HG03520 (cell line): ENCODE measurements around the gene PDE2A.
"Not testable (repeated sequence)": the region's sequence is repeated elsewhere in the genome, so short reads cannot be mapped to it uniquely, and the experiment has no call there.

Experiments used
- ATAC-seq: cut with Tn5 transposase; IDR thresholded peaks from one replicate; pipeline ENCODE4 v1.9.1; 2021; ENCODE audit warnings: mild to moderate bottlenecking, moderate library complexity; ENCODE audit not compliant: unreplicated experiment

PDE2A gene

DNA sequence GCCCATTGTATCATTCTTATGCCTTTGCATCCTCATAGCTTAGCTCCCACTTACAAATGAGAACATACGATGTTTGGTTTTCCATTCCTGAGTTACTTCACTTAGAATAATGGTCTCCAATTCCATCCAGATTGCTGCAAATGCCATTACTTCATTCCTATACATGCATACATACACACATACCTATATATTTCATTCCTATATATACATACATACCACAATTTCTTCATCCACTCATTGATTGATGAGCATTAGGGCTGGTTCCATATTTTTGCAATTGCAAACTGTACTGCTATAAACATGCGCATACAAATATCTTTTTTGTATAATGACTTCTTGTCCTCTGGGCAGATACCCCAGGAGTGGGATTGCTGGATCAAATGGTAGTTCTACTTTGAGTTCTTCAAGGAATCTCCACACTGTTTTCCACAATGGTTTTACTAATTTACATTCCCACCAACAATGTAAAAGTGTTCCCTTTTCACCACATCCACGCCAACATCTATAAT lies 119.2 kb downstream of the PDE2A start:
- ATAC-seq, result not testable (repeated sequence)

DNA sequence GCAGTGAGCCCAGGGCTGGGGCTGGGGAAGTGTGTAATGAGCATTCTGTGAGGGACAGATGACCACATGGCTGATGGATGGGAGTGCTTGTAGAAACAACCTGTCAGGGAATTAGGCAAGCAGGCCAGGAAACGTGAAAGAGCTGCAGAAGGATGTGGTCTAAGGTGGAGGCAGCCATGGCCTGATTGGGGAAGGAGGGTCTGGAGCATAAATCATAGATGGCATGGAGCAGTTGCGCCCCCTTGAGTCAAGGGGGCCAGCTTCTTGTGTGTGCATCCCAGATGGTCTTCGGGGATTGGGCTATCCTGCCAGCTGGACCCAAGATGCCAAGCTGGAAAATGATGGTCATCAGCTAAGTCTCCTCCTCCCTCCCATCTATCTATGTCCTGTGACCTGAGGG lies 120.5 kb downstream of the PDE2A start:
- ATAC-seq, result no peak

DNA sequence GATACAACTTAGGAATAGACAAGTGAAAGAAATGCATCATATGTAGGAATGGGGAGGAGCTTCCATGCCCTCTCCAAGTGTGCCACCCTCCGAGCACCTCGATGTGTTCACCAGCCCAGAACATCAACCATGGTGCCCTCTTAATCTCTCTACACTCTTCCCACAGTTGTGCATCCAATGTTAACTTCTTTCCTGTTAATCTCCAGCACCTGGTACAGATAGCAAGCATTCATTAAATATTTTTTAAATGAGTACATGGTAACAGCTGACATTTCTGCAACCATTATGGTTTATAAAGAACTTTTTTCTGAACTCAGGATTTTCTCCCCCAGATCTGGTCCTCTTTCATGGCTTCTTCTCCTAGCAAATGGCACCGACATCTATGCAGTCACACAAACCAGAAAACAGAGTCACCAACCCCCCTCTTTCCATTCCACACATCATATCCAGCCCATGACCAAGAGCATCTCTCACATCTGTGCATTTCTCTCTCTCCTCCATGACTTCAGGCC lies 121.8 kb downstream of the PDE2A start:
- no peak for ATAC-seq

DNA sequence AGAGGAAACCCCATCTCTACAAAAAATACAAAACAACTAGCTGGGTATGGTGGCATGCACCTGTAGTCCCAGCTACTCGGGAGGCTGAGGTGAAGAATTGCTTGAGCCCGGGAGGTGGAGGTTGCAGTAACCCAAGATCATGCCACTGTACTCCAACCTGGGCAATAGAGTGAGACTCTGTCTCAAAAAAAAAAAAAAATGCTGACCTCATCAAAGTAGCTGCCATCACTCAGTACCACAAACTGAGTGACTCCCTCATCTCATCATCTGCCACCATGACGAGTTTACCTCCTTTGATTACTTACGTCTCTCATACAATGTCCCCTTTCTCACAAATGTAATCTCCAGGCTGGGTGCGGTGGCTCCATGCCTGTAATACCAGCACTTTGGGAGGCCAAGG lies 122.7 kb downstream of the PDE2A start:
- ATAC-seq, result no peak

DNA sequence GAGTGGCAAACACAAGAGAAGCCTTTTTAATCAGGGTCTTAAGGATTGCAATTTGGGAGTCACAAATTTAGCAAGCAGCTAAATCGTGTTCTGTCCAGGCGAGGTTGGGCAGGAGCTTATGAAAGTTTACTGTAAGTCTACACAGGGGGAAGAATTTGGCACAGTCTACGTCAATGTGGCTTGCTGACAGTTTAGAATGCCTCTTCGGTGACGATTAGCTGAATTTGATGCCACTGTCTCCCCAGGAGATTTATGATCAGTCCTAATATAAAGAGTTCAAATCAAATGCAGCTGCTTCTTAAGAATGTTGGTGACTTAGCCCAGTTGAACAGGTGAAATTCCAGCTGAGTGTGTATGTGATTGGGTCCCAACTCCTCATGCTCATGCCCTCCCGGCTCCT lies 125.8 kb downstream of the PDE2A start:
- no peak for ATAC-seq

DNA sequence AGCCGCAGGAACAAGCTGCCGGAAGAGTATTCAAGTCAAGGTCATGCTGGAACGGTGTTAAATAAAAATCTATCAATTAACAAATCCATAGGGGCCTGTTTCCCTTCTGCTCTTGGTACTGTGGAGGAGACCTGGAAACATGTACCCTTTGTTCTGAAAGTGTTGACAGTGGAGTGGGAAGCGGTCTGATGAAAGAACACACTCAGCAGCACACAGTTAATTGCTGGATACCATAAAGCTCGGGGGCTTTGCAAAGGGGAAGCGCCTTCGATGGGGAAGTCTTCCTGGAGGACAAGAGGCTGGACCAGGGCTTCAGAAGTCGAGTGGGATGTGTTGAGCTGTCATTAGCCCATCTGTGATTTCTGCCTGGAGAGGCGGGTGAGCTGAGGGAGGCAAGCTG lies 127.4 kb downstream of the PDE2A start:
- ATAC-seq, result no peak

DNA sequence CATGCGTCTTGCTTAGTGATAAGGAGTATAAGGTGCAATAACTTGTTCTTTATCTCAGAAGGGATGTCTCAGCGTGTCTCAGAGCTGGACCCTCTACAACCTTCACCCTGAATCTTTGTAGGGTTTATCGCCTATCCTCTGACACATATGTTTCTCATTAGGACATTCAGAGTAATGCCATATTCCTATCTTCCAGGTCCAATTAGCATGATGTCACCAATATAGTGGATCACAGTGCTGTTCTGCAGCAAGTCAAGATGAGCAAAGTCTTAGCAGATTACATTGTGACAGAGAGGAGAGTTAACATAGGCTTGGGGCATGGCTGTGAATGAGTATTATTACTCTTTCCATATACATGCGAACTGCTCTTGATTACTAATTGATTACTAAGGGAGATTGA lies 129.6 kb downstream of the PDE2A start:
- no peak for ATAC-seq

DNA sequence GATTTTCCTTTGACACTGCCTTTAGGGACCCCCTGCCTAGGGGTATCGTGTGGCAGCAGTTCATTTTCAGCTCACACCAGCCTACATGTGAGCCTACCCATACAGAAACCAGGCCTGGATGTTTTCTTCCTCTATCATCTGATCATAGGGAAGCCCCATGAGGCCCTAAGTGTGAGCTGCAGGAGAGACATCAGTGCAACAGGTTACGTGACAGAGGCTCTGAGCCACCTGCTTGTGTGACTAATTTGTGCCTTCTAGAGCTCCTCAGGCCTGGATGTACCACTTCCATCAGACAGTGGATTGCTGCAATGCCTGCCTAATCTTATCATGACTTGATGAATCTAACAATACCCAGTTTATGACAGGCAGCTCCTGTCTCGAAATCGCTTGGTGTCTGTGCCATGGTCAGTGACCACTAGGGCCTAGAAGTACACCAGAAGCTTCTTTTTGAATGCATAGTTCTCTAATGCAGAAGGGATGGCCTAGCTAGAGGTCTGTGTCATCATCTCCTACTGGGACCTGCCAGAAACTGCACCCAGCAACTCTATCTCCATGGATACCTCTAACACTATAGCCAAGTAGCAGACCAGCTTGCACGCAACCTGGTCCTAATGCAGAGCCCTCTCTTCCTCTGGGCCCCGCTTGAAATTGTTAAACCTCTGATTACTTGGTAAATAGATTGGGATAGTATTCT lies 130.2 kb downstream of the PDE2A start:
- no peak for ATAC-seq

DNA sequence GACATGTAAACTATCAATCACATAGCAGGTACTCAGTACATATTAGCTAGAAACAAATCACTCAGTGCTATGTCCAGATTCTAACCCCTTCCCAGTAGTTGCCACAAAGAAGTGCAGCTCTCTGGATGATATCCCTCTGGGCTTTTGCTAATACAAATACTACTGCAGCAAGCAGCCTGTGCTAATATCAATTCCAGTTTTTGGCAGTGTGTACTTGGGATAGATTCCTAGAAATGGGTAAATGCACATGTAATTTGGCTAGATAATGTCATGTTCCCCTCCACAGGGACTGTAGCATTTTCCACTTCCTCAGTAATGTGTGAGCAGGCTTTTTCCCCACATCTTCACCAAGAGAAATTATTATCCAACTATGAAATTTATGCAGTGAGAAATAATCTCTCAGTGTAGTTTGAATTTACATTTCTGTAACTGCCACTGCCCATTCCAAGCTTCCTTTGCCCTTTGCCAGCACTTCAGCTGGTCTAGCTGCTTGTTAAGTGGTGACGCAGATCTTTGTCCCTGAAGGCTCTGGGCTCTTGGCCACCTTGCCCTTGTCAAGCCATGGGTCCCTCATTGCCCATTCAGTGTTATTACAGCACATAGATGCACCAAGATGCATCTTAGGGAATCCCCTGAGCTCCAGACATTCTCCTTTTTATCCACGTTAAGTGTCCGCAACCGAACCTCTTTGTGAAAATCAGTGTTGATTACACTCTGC lies 132.8 kb downstream of the PDE2A start:
- no peak for ATAC-seq

DNA sequence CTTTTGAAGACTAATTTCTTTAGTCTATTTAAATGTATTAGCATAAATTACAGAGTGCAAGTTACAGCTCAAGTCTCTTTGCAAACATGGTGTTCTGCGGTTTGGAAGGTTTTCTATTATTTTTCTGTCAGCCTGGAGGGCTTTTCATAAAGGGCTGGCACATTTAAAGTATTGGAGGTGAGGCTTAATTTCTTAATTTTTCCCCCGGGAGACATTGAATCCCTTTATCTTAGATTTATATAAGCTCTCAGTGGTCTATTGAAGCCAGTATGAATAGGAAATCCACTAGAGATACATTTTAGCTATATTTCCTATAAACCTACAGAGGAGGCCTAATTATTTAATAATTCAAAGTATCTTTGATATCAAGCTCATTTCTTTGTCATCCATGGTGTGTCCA lies 137.2 kb downstream of the PDE2A start:
- no peak for ATAC-seq

DNA sequence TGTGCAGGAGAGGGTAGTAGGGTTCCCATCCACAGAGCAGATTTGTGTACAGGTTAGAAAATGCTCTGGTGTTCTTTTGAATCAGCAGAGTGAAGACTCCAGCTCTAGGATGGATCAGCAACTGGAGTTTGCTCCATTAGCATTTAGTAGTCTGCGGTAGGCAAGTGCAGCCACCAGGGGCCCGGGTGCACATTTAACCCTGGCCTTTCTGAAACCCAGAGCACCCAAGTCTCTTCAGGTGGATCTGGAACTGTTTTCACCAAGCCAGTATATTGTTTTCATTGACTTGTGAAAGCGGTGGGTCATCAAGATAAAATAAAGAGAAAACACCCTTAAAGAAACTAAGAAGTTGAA lies 139.1 kb downstream of the PDE2A start:
- ATAC-seq, result no peak

DNA sequence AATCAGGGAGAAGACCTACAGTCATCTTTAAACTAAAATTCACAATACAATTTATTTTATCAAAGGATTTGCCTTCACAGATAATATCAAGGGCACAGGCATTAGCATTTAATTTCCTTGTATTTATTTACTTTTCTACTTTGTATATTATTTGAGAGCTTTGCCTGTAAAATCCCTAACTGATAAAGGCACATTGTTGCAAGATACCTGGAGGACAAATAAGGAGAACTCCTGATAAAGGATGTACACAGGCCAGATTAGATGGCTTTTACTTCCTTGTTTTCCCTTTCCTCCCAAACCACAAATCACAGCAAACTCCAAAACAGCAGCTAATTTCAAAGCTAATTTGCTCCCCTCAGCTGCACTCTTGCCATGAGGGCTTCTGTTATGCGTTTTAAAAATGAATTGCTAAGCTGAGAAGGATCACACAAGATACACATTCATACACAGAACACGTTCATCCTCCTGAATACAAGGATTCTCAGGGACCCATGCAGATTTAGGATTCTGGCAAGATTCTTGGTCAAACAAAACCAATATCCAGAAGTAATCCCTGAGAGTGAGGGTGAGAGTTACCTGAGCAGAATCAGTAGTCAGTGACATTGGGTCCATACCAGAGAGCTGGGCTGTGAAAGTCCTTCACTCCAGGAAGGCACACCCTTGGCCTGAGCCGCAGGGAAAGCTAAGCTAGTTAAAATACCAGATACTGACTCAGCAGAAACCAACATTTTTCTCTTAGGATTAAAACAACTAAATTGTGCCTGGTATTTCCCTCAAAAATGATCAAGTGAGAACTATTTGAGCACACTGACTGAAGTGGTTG lies 139.6 kb downstream of the PDE2A start:
- ATAC-seq, result no peak

DNA sequence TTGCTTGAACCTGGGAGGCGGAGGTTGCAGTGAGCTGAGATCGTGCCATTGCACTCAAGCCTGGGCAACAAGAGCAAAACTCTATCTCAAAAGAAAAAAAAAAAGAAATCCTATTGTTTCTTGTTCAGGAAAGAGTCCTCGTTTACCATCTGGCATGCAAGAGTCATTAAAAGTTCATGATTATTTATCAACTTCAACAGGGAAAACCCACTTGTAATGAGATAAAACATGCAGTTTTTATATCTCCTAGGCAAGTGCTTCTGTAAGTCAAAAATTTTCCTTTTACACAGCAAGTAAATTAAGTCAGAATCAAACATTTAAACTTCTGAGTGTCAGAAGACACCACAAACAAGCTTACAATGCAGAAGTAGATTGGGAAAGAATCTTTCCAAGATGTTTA lies 145.2 kb downstream of the PDE2A start:
- no peak for ATAC-seq

DNA sequence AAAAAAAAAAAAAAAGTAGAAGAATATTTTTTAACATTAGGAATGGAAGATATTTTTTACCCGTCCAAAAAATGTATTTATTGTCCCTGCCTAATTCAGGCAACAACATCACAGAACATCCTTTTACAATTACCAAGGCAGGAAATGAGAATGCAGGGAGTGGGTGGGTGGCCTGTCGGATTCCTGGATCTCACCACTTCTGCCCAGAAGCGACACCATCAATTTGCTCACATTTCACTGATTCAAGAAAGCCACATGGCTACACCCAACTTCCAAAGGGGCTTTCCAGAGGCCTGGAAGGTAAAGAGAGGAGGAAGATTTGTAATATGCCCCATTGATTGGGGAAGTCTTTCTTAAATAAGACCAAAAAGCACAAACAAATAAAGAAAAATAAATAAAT lies 146.1 kb downstream of the PDE2A start:
- no peak for ATAC-seq
